Endothelial cell of umbilical vein (primary cell): ENCODE measurements around the gene MARK4. TPM values are rescaled to one million over a fixed set of nuclear protein-coding genes. Genes with fewer than 3 reads are reported as not detected.

ENCODE experiments used
- BruUV-seq: library from RNA; stranded (reverse); fragments of 400-500 nt; replicated peaks from 2 replicates; lab custom pipeline; 2021; lab: Mats Ljungman, UMichigan
- CTCF ChIA-PET: fragments of 300-600, 350-600 bp; sonication (Branson Sonifier 250); formaldehyde crosslinking; loops from one replicate; lab custom pipeline; 2021; ENCODE audit warnings: antibody characterized with exemption, inconsistent platforms; lab: Charles Lee
- POLR2A ChIA-PET: fragments of 300-600, 350-600 bp; sonication (Branson Sonifier 250); formaldehyde crosslinking; loops from one replicate; lab custom pipeline; 2021; ENCODE audit warnings: antibody characterized with exemption, inconsistent platforms; lab: Charles Lee
- DNase-seq: peaks from one replicate; pipeline ENCODE4 v3.0.0-alpha.2; 2011; ENCODE audit warnings: low read depth, low spot score
- FAIRE-seq: peaks from 2 replicates; lab custom pipeline; 2011; peaks lifted over from hg19 to GRCh38; lab: Jason Lieb, UNC
- H2AFZ ChIP-seq: 2 replicates; pipeline ENCODE4 v1.6.0; 2012; ENCODE audit warnings: low read depth, low read length, control low read depth, inconsistent platforms
- H3K27ac ChIP-seq: 2 replicates; pipeline ENCODE4 v1.5.1; 2011; ENCODE audit warnings: low read depth, mild to moderate bottlenecking, control low read depth, low read length, moderate library complexity; ENCODE audit not compliant: insufficient read depth
- H3K27me3 ChIP-seq, 2 experiments: 2 replicates each; pipeline versions ENCODE4 v1.6.0 to v1.6.1; 2011; ENCODE audit warnings: low read length in 2 of 2, mixed read lengths in 1 of 2; ENCODE audit not compliant: control insufficient read depth in 2 of 2, insufficient read depth in 2 of 2
- H3K36me3 ChIP-seq, 2 experiments: 2 replicates in 1 of 2; 3 replicates in 1 of 2; pipeline ENCODE4 v1.5.1; 2011; ENCODE audit warnings: low read length in 2 of 2, mild to moderate bottlenecking in 1 of 2, moderate library complexity in 1 of 2; ENCODE audit not compliant: control insufficient read depth in 2 of 2, insufficient read depth in 2 of 2; ENCODE audit errors: extremely low read depth in 1 of 2
- H3K4me1 ChIP-seq: 3 replicates; pipeline ENCODE4 v1.5.1; 2011; ENCODE audit warnings: mild to moderate bottlenecking, low read length; ENCODE audit not compliant: control insufficient read depth, insufficient read depth; ENCODE audit errors: extremely low read depth
- H3K4me2 ChIP-seq: 2 replicates; pipeline ENCODE4 v1.6.1; 2011; ENCODE audit warnings: low read length, control low read depth, mixed read lengths; ENCODE audit not compliant: insufficient read depth
- H3K4me3 ChIP-seq, 3 experiments: fragments of 200-600 bp in 1 of 3; sonication (generic), shearing (Covaris generic) in 1 of 3; replicated peaks in 1 of 3; 2 replicates each; pipeline ENCODE4 v1.5.1; 2011 to 2016; ENCODE audit warnings: control low read depth in 3 of 3, low read length in 3 of 3, mild to moderate bottlenecking in 2 of 3, inconsistent platforms in 1 of 3, low read depth in 1 of 3, moderate library complexity in 1 of 3; ENCODE audit not compliant: insufficient read depth in 1 of 3
- H3K79me2 ChIP-seq: 2 replicates; pipeline ENCODE4 v1.6.0; 2012; ENCODE audit warnings: low read length, inconsistent platforms; ENCODE audit not compliant: control insufficient read depth, insufficient read depth
- H3K9ac ChIP-seq: replicated peaks from 2 replicates; pipeline ENCODE3; 2011; ENCODE audit warnings: low read length, control low read depth; ENCODE audit not compliant: insufficient read depth; ENCODE audit errors: extremely low read depth
- H3K9me1 ChIP-seq: replicated peaks from 3 replicates; pipeline ENCODE4 v1.6.0; 2011; ENCODE audit warnings: mild to moderate bottlenecking, low read length; ENCODE audit not compliant: control insufficient read depth, insufficient read depth; ENCODE audit errors: extremely low read depth
- H3K9me3 ChIP-seq: replicated peaks from 2 replicates; pipeline ENCODE4 v1.5.1; 2012; ENCODE audit warnings: low read length, inconsistent platforms; ENCODE audit not compliant: control insufficient read depth, insufficient read depth
- H4K20me1 ChIP-seq: replicated peaks from 2 replicates; pipeline ENCODE3; 2011; ENCODE audit warnings: mild to moderate bottlenecking, low read length; ENCODE audit not compliant: control insufficient read depth, insufficient read depth; ENCODE audit errors: extremely low read depth
- CTCF ChIP-seq, 2 donors: IDR thresholded peaks; 1 replicate in 1 of 2; 2 replicates in 1 of 2; pipeline ENCODE4 v1.5.1; 2011; ENCODE audit warnings: low read length in 2 of 2, mild to moderate bottlenecking in 2 of 2, moderate library complexity in 2 of 2, control low read depth in 1 of 2, inconsistent platforms in 1 of 2, low read depth in 1 of 2; ENCODE audit not compliant: insufficient read depth in 1 of 2; ENCODE audit errors: extremely low read depth in 1 of 2
- EZH2 ChIP-seq: IDR thresholded peaks from 2 replicates; pipeline ENCODE4 v1.6.1; 2012; ENCODE audit warnings: borderline replicate concordance, low read depth, mild to moderate bottlenecking, moderate library complexity, low read length, inconsistent platforms; ENCODE audit not compliant: severe bottlenecking
- FOS ChIP-seq: IDR thresholded peaks from 2 replicates; pipeline ENCODE4 v1.6.1; 2011; ENCODE audit warnings: mild to moderate bottlenecking, low read length, moderate library complexity, borderline replicate concordance; ENCODE audit not compliant: insufficient read depth
- GATA2 ChIP-seq: IDR thresholded peaks from 2 replicates; pipeline ENCODE4 v1.7.0; 2011; ENCODE audit warnings: low read depth, mild to moderate bottlenecking, moderate library complexity, mixed read lengths, low read length; ENCODE audit not compliant: insufficient read length, insufficient read depth
- JUN ChIP-seq: IDR thresholded peaks from 2 replicates; pipeline ENCODE4 v1.6.1; 2011; ENCODE audit warnings: borderline replicate concordance, low read depth; ENCODE audit not compliant: insufficient read length, insufficient read depth
- MYC ChIP-seq: IDR thresholded peaks from one replicate; pipeline ENCODE4 v1.6.1; 2011; ENCODE audit warnings: mild to moderate bottlenecking, low read depth, low read length
- POLR2A ChIP-seq: IDR thresholded peaks from 2 replicates; pipeline ENCODE4 v1.6.1; 2012; ENCODE audit warnings: low read depth, mild to moderate bottlenecking, control low read depth, low read length
- POLR2AphosphoS5 ChIP-seq: IDR thresholded peaks from 2 replicates; pipeline ENCODE4 v1.6.1; 2012; ENCODE audit warnings: low read depth, mild to moderate bottlenecking, control low read depth, low read length, moderate library complexity; ENCODE audit not compliant: insufficient read depth
- dilution Hi-C: fragments of 300-500 bp; cut with MboI; formaldehyde crosslinking; loops from one replicate; pipeline ENCODE4 v1.15.0; 2019; ENCODE audit warnings: low sequenced_read_pairs; ENCODE audit not compliant: extremely low pct_ligation_motif_present
- intact Hi-C: fragments of 100-400 bp; cut with micrococcal nuclease; formaldehyde crosslinking; loops from one replicate; pipeline ENCODE4 v1.10.0; 2022
- polyA plus RNA-seq, 4 experiments: library from polyadenylated mRNA; depleted of rRNA in 3 of 4; stranded (reverse) in 3 of 4; unstranded in 1 of 4; fragments of >200 nt; gene quantifications; 2 replicates each; pipeline versions ENCODE4 v1.2.1 to v1.2.3, GENCODE V29; 2011 to 2012; ENCODE audit warnings: missing spikeins in 1 of 4
- total RNA-seq: library from RNA; stranded (reverse); gene quantifications from 2 replicates; pipeline ENCODE4 v1.2.3, GENCODE V29; 2021
- TF ChIP-seq, protein P1 (sequence below): IDR thresholded peaks from 2 replicates; pipeline ENCODE4 v1.6.1; 2011; ENCODE audit not compliant: insufficient read depth, insufficient read length

The MARK4 gene
- total and polyA plus RNA-seq, 2 donors (not counting 3 experiments of a cell fraction or from before 2014, with no cell fraction given) = 13.9 to 51.6 TPM

GRCh38 chr19:45265375-45265774 lies 14.3 kb downstream of the MARK4 start:
- no peaks in the 10 kb centered on the region for H4K20me1 ChIP-seq
- no peaks in the 10 kb centered on the region for H3K79me2 ChIP-seq
- H3K27me3 ChIP-seq = no peaks in the 10 kb centered on the region
- H2AFZ ChIP-seq = no peak overlapping the region
- POLR2A ChIA-PET = no interaction called here
- CTCF ChIA-PET = no interaction called here
- peaks cover 0 to 14% of the 10 kb centered on the region in 2 experiments for H3K36me3 ChIP-seq
- no peak overlapping the region for H3K4me2 ChIP-seq
- no peak for TF ChIP-seq JUN
- TF ChIP-seq FOS = no peak
- TF ChIP-seq GATA2 = no peak
- TF ChIP-seq, protein P1, sequence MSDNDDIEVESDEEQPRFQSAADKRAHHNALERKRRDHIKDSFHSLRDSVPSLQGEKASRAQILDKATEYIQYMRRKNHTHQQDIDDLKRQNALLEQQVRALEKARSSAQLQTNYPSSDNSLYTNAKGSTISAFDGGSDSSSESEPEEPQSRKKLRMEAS = no peak
- TF ChIP-seq EZH2 = no peak
- no peak for TF ChIP-seq CTCF (IDR thresholded peaks at IDR 0.05; ENCODE audit: extremely low read depth in 1 of 2, insufficient read depth in 1 of 2, low read depth in 1 of 2, low read length in 2 of 2)
- no peak for TF ChIP-seq POLR2A
- no peak for TF ChIP-seq POLR2AphosphoS5
- TF ChIP-seq MYC = no peak
- H3K4me1 ChIP-seq = no peaks in the 10 kb centered on the region
- no peaks in the 10 kb centered on the region for H3K9me3 ChIP-seq
- dilution Hi-C loops = no loop called here
- FAIRE-seq (no peak), DNase-seq (no peak)
- intact Hi-C loops = no loop called here
- BruUV-seq = no TSS peak
- no peak overlapping the region for H3K4me3 ChIP-seq
- H3K9ac ChIP-seq = no peak overlapping the region
- no peaks in the 10 kb centered on the region for H3K9me1 ChIP-seq
- H3K27ac ChIP-seq = no peak overlapping the region
